NCI-H2081 treated with DMSO at 0.1 percent for 48 hours (cell line): ENCODE data around the gene RAPSN.
A peak's percentile ranks its signal among the peaks of the same experiment; 100 is the strongest.

Experiments
- DNase-seq: peaks from one replicate; lab custom pipeline; 2025; lab: John Stamatoyannopoulos, UW

RAPSN gene

GRCh38 chr11:47448566-47449427, at the start of gene RAPSN:
Gene RAPSN, minus strand, starts transcription at chr11:47449136. Its CDS starts 172 bp downstream, at chr11:47448964.
- DNase-seq, result no peak

- no peak for DNase-seq
Observed at GRCh38 chr11:47498149-47498548, 49.2 kb upstream of the RAPSN start.

- no peak for DNase-seq
Observed at GRCh38 chr11:47496808-47497207, 47.9 kb upstream of the RAPSN start.

- no peak for DNase-seq
Observed at GRCh38 chr11:47495856-47496217, 46.9 kb upstream of the RAPSN start.

GRCh38 chr11:47495011-47495855, 46.3 kb upstream of the RAPSN start:
- no peak for DNase-seq

- no peak for DNase-seq
Observed at GRCh38 chr11:47489395-47489755, 40.4 kb upstream of the RAPSN start.

- DNase-seq, result no peak
Observed at GRCh38 chr11:47488674-47489394, 39.9 kb upstream of the RAPSN start.

GRCh38 chr11:47488111-47488510, 39.2 kb upstream of the RAPSN start:
- DNase-seq, result no peak

GRCh38 chr11:47487421-47487820, 38.5 kb upstream of the RAPSN start:
- DNase-seq, result no peak

- no peak for DNase-seq
Observed at GRCh38 chr11:47485107-47485506, 36.2 kb upstream of the RAPSN start.

GRCh38 chr11:47483457-47483856, 34.5 kb upstream of the RAPSN start:
- DNase-seq, result no peak

GRCh38 chr11:47480762-47481161, 31.8 kb upstream of the RAPSN start:
- no peak for DNase-seq

GRCh38 chr11:47478651-47479329, 29.9 kb upstream of the RAPSN start:
- no peak for DNase-seq

GRCh38 chr11:47477753-47478152, 28.8 kb upstream of the RAPSN start:
- no peak for DNase-seq

- DNase-seq, result no peak
Observed at GRCh38 chr11:47477323-47477722, 28.4 kb upstream of the RAPSN start.

- no peak for DNase-seq
Observed at GRCh38 chr11:47470671-47471070, 21.7 kb upstream of the RAPSN start.

GRCh38 chr11:47469361-47470179, 20.6 kb upstream of the RAPSN start:
- DNase-seq, result no peak

- no peak for DNase-seq
Observed at GRCh38 chr11:47468598-47469214, 19.8 kb upstream of the RAPSN start.

- peak; percentile 91 for DNase-seq
Observed at GRCh38 chr11:47467357-47467756, 18.4 kb upstream of the RAPSN start.

GRCh38 chr11:47466701-47467250, 17.8 kb upstream of the RAPSN start:
- peak; percentile 96 for DNase-seq
